HEK293 (cell line): ENCODE data around the gene CRNKL1.

Experiments used
- BCL11A ChIP-seq: fragments of 450-650 bp; formaldehyde crosslinking; IDR thresholded peaks from 2 replicates; pipeline ENCODE4 v1.5.1; 2016; ENCODE audit warnings: low read depth, missing biosample characterization, missing genetic modification characterization
- ELK4 ChIP-seq: IDR thresholded peaks from 2 replicates; pipeline ENCODE4 v1.6.1; 2011; ENCODE audit warnings: mild to moderate bottlenecking, low read depth, low read length, borderline replicate concordance
- FEZF1 ChIP-seq: fragments of 450-650 bp; formaldehyde crosslinking; IDR thresholded peaks from 2 replicates; pipeline ENCODE4 v1.5.1; 2016; ENCODE audit warnings: missing biosample characterization, missing genetic modification characterization
- GFI1B ChIP-seq: fragments of 450-650 bp; formaldehyde crosslinking; IDR thresholded peaks from 2 replicates; pipeline ENCODE4 v1.5.1; 2016; ENCODE audit warnings: missing biosample characterization, missing genetic modification characterization
- HOXD13 ChIP-seq: sonication (generic); formaldehyde crosslinking; IDR thresholded peaks from 2 replicates; pipeline ENCODE4 v1.8.0; 2022; ENCODE audit warnings: missing genetic modification reagents, borderline replicate concordance
- IKZF3 ChIP-seq: fragments of 450-650 bp; IDR thresholded peaks from 2 replicates; pipeline ENCODE4 v1.5.0; 2018; ENCODE audit warnings: missing biosample characterization, mild to moderate bottlenecking, missing genetic modification characterization, moderate library complexity
- KLF7 ChIP-seq: fragments of 450-650 bp; formaldehyde crosslinking; IDR thresholded peaks from 2 replicates; pipeline ENCODE4 v1.5.1; 2016; ENCODE audit warnings: missing biosample characterization, missing genetic modification characterization, borderline replicate concordance
- SALL2 ChIP-seq: fragments of 450-650 bp; formaldehyde crosslinking; IDR thresholded peaks from 2 replicates; pipeline ENCODE4 v1.5.0; 2017; ENCODE audit warnings: missing biosample characterization, mild to moderate bottlenecking, missing genetic modification characterization, borderline replicate concordance
- SP3 ChIP-seq: fragments of 450-650 bp; formaldehyde crosslinking; IDR thresholded peaks from 2 replicates; pipeline ENCODE4 v1.5.1; 2016; ENCODE audit warnings: missing biosample characterization, missing genetic modification characterization
- TSHZ1 ChIP-seq: fragments of 450-650 bp; formaldehyde crosslinking; IDR thresholded peaks from 2 replicates; pipeline ENCODE4 v1.5.1; 2016; ENCODE audit warnings: missing biosample characterization, missing genetic modification characterization, borderline replicate concordance
- ZBTB11 ChIP-seq: fragments of 450-650 bp; formaldehyde crosslinking; conservative IDR thresholded peaks from 2 replicates; pipeline ENCODE4 v1.5.1; 2016; ENCODE audit warnings: low read depth, missing biosample characterization, missing genetic modification characterization
- ZBTB7A ChIP-seq: fragments of 450-650 bp; formaldehyde crosslinking; IDR thresholded peaks from 2 replicates; pipeline ENCODE4 v1.5.1; 2016; ENCODE audit warnings: low read depth, missing biosample characterization, missing genetic modification characterization
- ZNF140 ChIP-seq: fragments of 450-650 bp; formaldehyde crosslinking; IDR thresholded peaks from 2 replicates; pipeline ENCODE4 v1.5.1; 2016; ENCODE audit warnings: missing biosample characterization, missing genetic modification characterization
- ZNF157 ChIP-seq: fragments of 450-650 bp; formaldehyde crosslinking; IDR thresholded peaks from 2 replicates; pipeline ENCODE4 v1.5.1; 2016; ENCODE audit warnings: missing biosample characterization, missing genetic modification characterization
- ZNF16 ChIP-seq: fragments of 450-650 bp; formaldehyde crosslinking; IDR thresholded peaks from 2 replicates; pipeline ENCODE4 v1.5.1; 2016; ENCODE audit warnings: low read depth, missing biosample characterization, missing genetic modification characterization
- ZNF394 ChIP-seq: fragments of 450-650 bp; formaldehyde crosslinking; IDR thresholded peaks from 2 replicates; pipeline ENCODE4 v1.5.1; 2016; ENCODE audit warnings: missing biosample characterization, missing genetic modification characterization, mild to moderate bottlenecking, moderate library complexity, borderline replicate concordance
- ZNF404 ChIP-seq: fragments of 450-650 bp; formaldehyde crosslinking; IDR thresholded peaks from 2 replicates; pipeline ENCODE4 v1.5.1; 2017; ENCODE audit warnings: missing biosample characterization, missing genetic modification characterization
- ZNF433 ChIP-seq: fragments of 450-650 bp; formaldehyde crosslinking; IDR thresholded peaks from 2 replicates; pipeline ENCODE4 v1.5.1; 2016; ENCODE audit warnings: missing biosample characterization, missing genetic modification characterization, low read depth
- ZNF548 ChIP-seq: fragments of 450-650 bp; formaldehyde crosslinking; IDR thresholded peaks from 2 replicates; pipeline ENCODE4 v1.5.1; 2016; ENCODE audit warnings: missing biosample characterization, missing genetic modification characterization
- ZNF670 ChIP-seq: fragments of 450-650 bp; formaldehyde crosslinking; IDR thresholded peaks from 2 replicates; pipeline ENCODE4 v1.5.1; 2016; ENCODE audit warnings: missing biosample characterization, missing genetic modification characterization, low read depth
- ZNF707 ChIP-seq: fragments of 450-650 bp; formaldehyde crosslinking; IDR thresholded peaks from 2 replicates; pipeline ENCODE4 v1.5.1; 2016; ENCODE audit warnings: missing biosample characterization, missing genetic modification characterization
- ZNF776 ChIP-seq: fragments of 450-650 bp; formaldehyde crosslinking; IDR thresholded peaks from 2 replicates; pipeline ENCODE4 v1.5.0; 2017; ENCODE audit warnings: missing biosample characterization, missing genetic modification characterization, borderline replicate concordance
- ZNF843 ChIP-seq: fragments of 450-650 bp; formaldehyde crosslinking; IDR thresholded peaks from 2 replicates; pipeline ENCODE4 v1.5.1; 2016; ENCODE audit warnings: missing biosample characterization, missing genetic modification characterization
- TF ChIP-seq, protein P1 (sequence below): fragments of 450-650 bp; formaldehyde crosslinking; IDR thresholded peaks from 2 replicates; pipeline ENCODE4 v1.5.1; 2016; ENCODE audit warnings: missing biosample characterization, missing genetic modification characterization
- TF ChIP-seq, protein P2 (sequence below): fragments of 450-650 bp; formaldehyde crosslinking; IDR thresholded peaks from 2 replicates; pipeline ENCODE4 v1.5.1; 2017; ENCODE audit warnings: missing biosample characterization, missing genetic modification characterization

The CRNKL1 gene

DNA sequence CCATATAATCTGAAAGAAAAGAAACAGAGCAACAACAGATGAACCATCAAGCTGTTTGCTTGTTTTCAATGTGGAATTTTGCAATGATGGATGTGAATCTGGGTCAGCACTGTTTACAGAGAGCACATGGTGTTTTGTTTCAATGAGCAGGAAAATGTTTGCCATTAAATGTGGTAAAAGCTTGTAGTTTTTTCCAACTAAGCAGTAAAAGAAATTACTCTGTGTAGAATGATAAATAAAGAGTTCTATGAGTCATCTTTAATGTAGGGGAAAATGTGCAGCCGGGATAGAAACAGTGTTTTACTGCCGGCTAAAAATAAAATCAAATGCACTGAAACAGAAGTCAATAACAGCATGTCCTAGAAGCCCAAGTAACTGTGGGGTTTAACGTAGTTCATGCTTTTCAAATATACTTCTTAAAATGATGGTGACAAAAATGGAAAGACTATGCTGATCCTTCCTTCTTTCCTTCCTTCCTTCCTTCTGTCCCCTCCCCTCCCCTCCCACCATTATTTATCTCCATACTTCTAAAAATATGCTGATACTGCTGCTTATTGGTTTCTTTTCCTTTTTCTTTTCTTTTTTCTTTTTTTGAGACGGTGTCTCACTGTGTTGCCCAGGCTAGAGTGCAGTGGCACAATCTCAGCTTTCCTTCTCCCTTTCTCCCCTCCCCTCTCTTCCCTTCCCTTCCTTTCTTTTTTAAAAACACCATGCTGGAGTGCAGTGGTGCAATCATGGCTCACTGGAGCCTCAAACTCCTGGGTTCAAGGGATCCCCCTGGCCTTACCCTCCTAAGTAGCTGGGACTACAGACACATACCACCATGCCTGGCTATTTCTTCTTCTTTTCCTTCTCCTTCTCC lies 41.4 kb downstream of the CRNKL1 start (continued):
- no peak for TF ChIP-seq ZNF157 (tag by site-specific recombination)
- no peak for TF ChIP-seq ELK4
- no peak for TF ChIP-seq SALL2 (tag by site-specific recombination)
- TF ChIP-seq GFI1B (tag by site-specific recombination) = peak; percentile 28; the same call in 1 of the 2 replicates
- no peak for TF ChIP-seq ZNF670
- no peak for TF ChIP-seq KLF7
- no peak for TF ChIP-seq ZNF433 (tag by site-specific recombination)
- TF ChIP-seq ZNF404 (tag by site-specific recombination) = no peak
- TF ChIP-seq ZNF843 (tag by site-specific recombination) = 0 out of 2 replicates have a peak, but pooled peaks have one; percentile 22
- no peak for TF ChIP-seq ZNF776
- TF ChIP-seq ZBTB7A (tag by site-specific recombination) = no peak
- TF ChIP-seq SP3 (tag by site-specific recombination) = no peak
- TF ChIP-seq ZNF16 (tag by site-specific recombination) = no peak
- TF ChIP-seq FEZF1 (tag by site-specific recombination) = peak; percentile 71
- 0 out of 2 replicates have a peak, but pooled peaks have one; percentile 27 for TF ChIP-seq IKZF3 (tag by site-specific recombination)
- TF ChIP-seq ZNF548 (tag by site-specific recombination) = no peak
- TF ChIP-seq TSHZ1 (tag by site-specific recombination) = 0 out of 2 replicates have a peak, but pooled peaks have one; percentile 21
- no peak for TF ChIP-seq ZNF394 (tag by site-specific recombination)
- no peak for TF ChIP-seq ZBTB11
- TF ChIP-seq, protein P1, sequence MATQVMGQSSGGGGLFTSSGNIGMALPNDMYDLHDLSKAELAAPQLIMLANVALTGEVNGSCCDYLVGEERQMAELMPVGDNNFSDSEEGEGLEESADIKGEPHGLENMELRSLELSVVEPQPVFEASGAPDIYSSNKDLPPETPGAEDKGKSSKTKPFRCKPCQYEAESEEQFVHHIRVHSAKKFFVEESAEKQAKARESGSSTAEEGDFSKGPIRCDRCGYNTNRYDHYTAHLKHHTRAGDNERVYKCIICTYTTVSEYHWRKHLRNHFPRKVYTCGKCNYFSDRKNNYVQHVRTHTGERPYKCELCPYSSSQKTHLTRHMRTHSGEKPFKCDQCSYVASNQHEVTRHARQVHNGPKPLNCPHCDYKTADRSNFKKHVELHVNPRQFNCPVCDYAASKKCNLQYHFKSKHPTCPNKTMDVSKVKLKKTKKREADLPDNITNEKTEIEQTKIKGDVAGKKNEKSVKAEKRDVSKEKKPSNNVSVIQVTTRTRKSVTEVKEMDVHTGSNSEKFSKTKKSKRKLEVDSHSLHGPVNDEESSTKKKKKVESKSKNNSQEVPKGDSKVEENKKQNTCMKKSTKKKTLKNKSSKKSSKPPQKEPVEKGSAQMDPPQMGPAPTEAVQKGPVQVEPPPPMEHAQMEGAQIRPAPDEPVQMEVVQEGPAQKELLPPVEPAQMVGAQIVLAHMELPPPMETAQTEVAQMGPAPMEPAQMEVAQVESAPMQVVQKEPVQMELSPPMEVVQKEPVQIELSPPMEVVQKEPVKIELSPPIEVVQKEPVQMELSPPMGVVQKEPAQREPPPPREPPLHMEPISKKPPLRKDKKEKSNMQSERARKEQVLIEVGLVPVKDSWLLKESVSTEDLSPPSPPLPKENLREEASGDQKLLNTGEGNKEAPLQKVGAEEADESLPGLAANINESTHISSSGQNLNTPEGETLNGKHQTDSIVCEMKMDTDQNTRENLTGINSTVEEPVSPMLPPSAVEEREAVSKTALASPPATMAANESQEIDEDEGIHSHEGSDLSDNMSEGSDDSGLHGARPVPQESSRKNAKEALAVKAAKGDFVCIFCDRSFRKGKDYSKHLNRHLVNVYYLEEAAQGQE (tag by site-specific recombination) = no peak
- TF ChIP-seq, protein P2, sequence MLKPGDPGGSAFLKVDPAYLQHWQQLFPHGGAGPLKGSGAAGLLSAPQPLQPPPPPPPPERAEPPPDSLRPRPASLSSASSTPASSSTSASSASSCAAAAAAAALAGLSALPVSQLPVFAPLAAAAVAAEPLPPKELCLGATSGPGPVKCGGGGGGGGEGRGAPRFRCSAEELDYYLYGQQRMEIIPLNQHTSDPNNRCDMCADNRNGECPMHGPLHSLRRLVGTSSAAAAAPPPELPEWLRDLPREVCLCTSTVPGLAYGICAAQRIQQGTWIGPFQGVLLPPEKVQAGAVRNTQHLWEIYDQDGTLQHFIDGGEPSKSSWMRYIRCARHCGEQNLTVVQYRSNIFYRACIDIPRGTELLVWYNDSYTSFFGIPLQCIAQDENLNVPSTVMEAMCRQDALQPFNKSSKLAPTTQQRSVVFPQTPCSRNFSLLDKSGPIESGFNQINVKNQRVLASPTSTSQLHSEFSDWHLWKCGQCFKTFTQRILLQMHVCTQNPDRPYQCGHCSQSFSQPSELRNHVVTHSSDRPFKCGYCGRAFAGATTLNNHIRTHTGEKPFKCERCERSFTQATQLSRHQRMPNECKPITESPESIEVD (tag by site-specific recombination) = peak; percentile 100
- no peak for TF ChIP-seq ZNF140 (tag by site-specific recombination)
- TF ChIP-seq ZNF707 (tag by site-specific recombination) = no peak
- TF ChIP-seq HOXD13 (CRISPR knock-in tag) = no peak
- peak; percentile 69; the same call in 1 of the 2 replicates for TF ChIP-seq BCL11A (tag by site-specific recombination)
